CD4-positive, alpha-beta T cell treated with Interleukin-12 subunit alpha and Interleukin-12 subunit beta, for 1 hour (primary cell): Measurements from ENCODE around the gene MT1E.

Source experiments
- DNase-seq: peaks from one replicate; pipeline ENCODE4 v3.0.0-alpha.2; 2020

The MT1E gene

GRCh38 chr16:56628486-56629350 is 3.1 kb downstream of the MT1E start:
- DNase-seq = no peak

GRCh38 chr16:56629531-56629930 is 4.0 kb downstream of the MT1E start:
- DNase-seq = no peak

GRCh38 chr16:56630134-56630533 is 4.6 kb downstream of the MT1E start:
- no peak for DNase-seq

DNA sequence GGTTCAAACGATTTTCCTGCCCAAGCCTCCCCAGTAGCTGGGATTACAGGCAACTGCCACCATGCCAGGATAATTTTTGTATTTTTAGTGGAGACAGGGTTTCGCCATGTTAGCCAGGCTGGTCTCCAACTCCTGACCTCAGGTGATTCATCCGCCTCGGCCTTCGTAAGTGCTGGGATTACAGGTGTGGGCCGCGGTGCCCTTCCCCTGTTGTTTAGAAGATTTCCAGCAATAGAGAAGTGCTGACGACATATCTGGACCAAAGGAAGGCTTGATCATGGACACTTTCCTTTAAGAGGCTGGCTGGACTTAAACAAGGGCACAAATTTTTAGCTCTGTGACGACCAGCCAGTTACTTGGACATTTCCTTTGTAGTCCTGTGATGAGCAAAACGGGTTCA is 5.6 kb downstream of the MT1E start:
- DNase-seq = no peak

GRCh38 chr16:56631832-56632155 is 6.2 kb downstream of the MT1E start:
- no peak for DNase-seq

GRCh38 chr16:56632156-56632847 is 6.7 kb downstream of the MT1E start, which contains the start of gene MT1M:
Gene MT1M, plus strand, starts transcription at chr16:56632659. Its CDS starts 73 bp downstream, at chr16:56632732.
- no peak for DNase-seq

GRCh38 chr16:56632848-56633365 is 7.3 kb downstream of the MT1E start:
- no peak for DNase-seq

DNA sequence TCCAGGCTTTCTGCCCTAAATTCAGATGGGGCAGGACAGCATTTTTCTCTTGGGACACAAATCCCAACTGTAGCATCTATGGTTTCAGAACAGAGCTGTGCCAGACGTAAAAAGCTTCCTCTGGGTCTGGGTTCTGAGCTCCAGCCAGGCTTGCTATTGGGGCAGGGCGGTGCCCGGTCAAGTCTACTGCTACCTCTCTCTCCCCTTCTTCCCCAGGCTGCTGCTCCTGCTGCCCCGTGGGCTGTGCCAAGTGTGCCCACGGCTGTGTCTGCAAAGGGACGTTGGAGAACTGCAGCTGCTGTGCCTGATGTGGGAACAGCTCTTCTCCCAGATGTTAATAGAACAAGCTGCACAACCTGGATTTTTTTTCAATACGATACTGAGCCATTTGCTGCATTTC is 8.0 kb downstream of the MT1E start:
- DNase-seq = no peak

GRCh38 chr16:56634715-56635440 is 9.3 kb downstream of the MT1E start:
- no peak for DNase-seq

DNA sequence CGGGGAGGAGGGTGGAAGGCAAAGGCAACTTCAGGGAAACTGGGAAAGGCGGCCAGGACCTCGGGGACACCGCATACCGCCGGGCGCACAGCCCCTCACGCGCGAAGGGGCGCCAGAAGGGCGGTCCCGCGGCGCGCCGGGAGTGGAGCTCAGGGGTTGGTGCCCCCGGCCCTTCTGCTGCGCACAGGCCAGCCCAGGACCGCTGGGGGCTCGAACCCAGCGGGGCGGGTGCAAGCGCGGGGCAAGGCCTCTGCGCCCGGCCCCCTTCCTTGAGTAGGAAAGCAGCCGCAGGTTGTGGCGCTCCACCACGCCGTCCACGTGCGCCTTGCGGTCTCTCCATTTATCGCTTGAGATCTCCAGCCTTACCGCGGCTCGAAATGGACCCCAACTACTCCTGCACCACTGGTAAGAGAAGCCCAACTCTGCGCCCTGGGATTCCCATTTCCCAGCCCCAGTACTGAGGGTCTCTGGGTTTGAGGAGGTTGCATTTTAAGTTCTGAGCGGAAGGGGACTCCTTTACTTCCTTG is 9.9 kb downstream of the MT1E start:
- no peak for DNase-seq

- no peak for DNase-seq
Observed at GRCh38 chr16:56636616-56637413, 11.2 kb downstream of the MT1E start.

- no peak for DNase-seq
Observed at GRCh38 chr16:56637814-56638750, 12.5 kb downstream of the MT1E start, which contains the start of gene MT1A. Gene MT1A, plus strand, starts transcription at chr16:56638666. Its CDS starts 73 bp downstream, at chr16:56638739.

- no peak for DNase-seq
Observed at GRCh38 chr16:56639045-56639444, 13.5 kb downstream of the MT1E start.

GRCh38 chr16:56640076-56640475 is 14.5 kb downstream of the MT1E start:
- no peak for DNase-seq

- no peak for DNase-seq
Observed at GRCh38 chr16:56641166-56641565, 15.6 kb downstream of the MT1E start.

GRCh38 chr16:56643080-56643778 is 17.6 kb downstream of the MT1E start:
- peak; percentile 81 for DNase-seq

GRCh38 chr16:56643833-56644232 is 18.3 kb downstream of the MT1E start:
- DNase-seq = no peak

DNA sequence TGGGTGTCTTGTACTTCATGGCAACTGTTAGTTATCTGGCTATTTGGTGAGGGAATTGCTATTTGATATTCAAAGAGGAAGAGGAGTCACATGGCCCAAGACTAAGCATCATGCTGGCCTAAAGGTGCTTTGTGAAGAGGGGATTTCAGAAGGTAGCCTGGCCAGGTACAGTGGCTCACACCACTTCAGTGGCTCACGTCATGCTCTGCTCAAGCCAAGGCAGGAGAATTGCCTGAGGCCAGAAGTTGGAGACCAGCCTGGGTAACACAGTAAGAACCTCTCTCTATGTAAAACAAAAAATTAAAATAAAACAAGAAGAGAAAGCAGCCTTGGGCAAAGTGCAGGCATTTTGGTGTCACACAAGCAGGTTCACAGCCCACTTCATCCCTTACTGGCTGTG is 19.7 kb downstream of the MT1E start:
- no peak for DNase-seq

- DNase-seq = no peak
Observed at GRCh38 chr16:56645838-56646237, 20.3 kb downstream of the MT1E start.
